Trophoblast cell (in vitro differentiated cells and primary cell): Measurements from ENCODE around the gene KRTAP1-5. TPM values are rescaled to one million over a fixed set of nuclear protein-coding genes. Genes with fewer than 3 reads are reported as not detected.

ENCODE experiments used
- DNase-seq, 2 donors: peaks; one replicate each; pipeline ENCODE4 v3.0.0-alpha.2; 2016
- H2AFZ ChIP-seq: 2 replicates; pipeline ENCODE4 v1.6.1; 2013; ENCODE audit warnings: low read length, moderate library complexity, mild to moderate bottlenecking; ENCODE audit not compliant: insufficient read depth, poor library complexity
- H2AK5ac ChIP-seq: 2 replicates; pipeline ENCODE4 v1.6.1; 2013; ENCODE audit warnings: mild to moderate bottlenecking, low read length
- H2BK120ac ChIP-seq: 2 replicates; pipeline ENCODE4 v1.6.1; 2013; ENCODE audit warnings: low read length, mild to moderate bottlenecking, moderate library complexity; ENCODE audit not compliant: insufficient read depth, poor library complexity
- H2BK12ac ChIP-seq: 2 replicates; pipeline ENCODE4 v1.6.1; 2013; ENCODE audit warnings: mild to moderate bottlenecking, low read length, moderate library complexity
- H2BK5ac ChIP-seq: 2 replicates; pipeline ENCODE4 v1.6.1; 2013; ENCODE audit warnings: low read length, low read depth, moderate library complexity, mild to moderate bottlenecking; ENCODE audit not compliant: poor library complexity
- H3K14ac ChIP-seq: 2 replicates; pipeline ENCODE4 v1.6.1; 2013; ENCODE audit warnings: mild to moderate bottlenecking, low read length
- H3K18ac ChIP-seq: 2 replicates; pipeline ENCODE4 v1.6.1; 2013; ENCODE audit warnings: mild to moderate bottlenecking, low read length
- H3K23ac ChIP-seq: 2 replicates; pipeline ENCODE4 v1.6.1; 2013; ENCODE audit warnings: low read length
- H3K27ac ChIP-seq: 2 replicates; pipeline ENCODE4 v1.5.1; 2013; ENCODE audit warnings: low read depth, mild to moderate bottlenecking, inconsistent platforms, low read length, moderate library complexity
- H3K27me3 ChIP-seq: 2 replicates; pipeline ENCODE4 v1.6.1; 2013; ENCODE audit warnings: inconsistent platforms, mild to moderate bottlenecking, low read length, moderate library complexity; ENCODE audit not compliant: insufficient read depth
- H3K36me3 ChIP-seq, 2 experiments: 1 replicate in 1 of 2; 2 replicates in 1 of 2; pipeline ENCODE4 v1.6.1; 2013; ENCODE audit warnings: low read length in 2 of 2, mild to moderate bottlenecking in 2 of 2, moderate library complexity in 1 of 2; ENCODE audit not compliant: insufficient read depth in 2 of 2, control insufficient read depth in 1 of 2
- H3K4ac ChIP-seq: 2 replicates; pipeline ENCODE4 v1.6.1; 2013; ENCODE audit warnings: low read depth, mild to moderate bottlenecking, low read length, moderate library complexity
- H3K4me1 ChIP-seq, 2 experiments: 1 replicate in 1 of 2; 2 replicates in 1 of 2; pipeline ENCODE4 v1.6.1; 2013; ENCODE audit warnings: low read length in 2 of 2, mild to moderate bottlenecking in 2 of 2, moderate library complexity in 1 of 2; ENCODE audit not compliant: insufficient read depth in 2 of 2, control insufficient read depth in 1 of 2
- H3K4me2 ChIP-seq: 2 replicates; pipeline ENCODE4 v1.6.1; 2013; ENCODE audit warnings: inconsistent platforms, mild to moderate bottlenecking, low read length, moderate library complexity
- H3K4me3 ChIP-seq: 2 replicates; pipeline ENCODE4 v1.5.1; 2013; ENCODE audit warnings: mild to moderate bottlenecking, low read depth, low read length, inconsistent platforms
- H3K79me1 ChIP-seq: one replicate; pipeline ENCODE4 v1.6.1; 2013; ENCODE audit warnings: low read length
- H3K79me2 ChIP-seq: 2 replicates; pipeline ENCODE4 v1.6.1; 2013; ENCODE audit warnings: low read length, mild to moderate bottlenecking; ENCODE audit not compliant: control insufficient read depth, insufficient read depth, poor library complexity
- H3K9ac ChIP-seq: 2 replicates; pipeline ENCODE4 v1.6.1; 2013; ENCODE audit warnings: mild to moderate bottlenecking, low read length
- H3K9me3 ChIP-seq: 2 replicates; pipeline ENCODE4 v1.6.1; 2013; ENCODE audit warnings: low read depth, mild to moderate bottlenecking, control low read depth, inconsistent platforms, low read length; ENCODE audit not compliant: insufficient read depth
- H4K12ac ChIP-seq: 2 replicates; pipeline ENCODE4 v1.6.1; 2013; ENCODE audit warnings: low read depth, mild to moderate bottlenecking, low read length, moderate library complexity
- H4K8ac ChIP-seq: 2 replicates; pipeline ENCODE4 v1.6.1; 2013; ENCODE audit warnings: low read depth, mild to moderate bottlenecking, low read length, moderate library complexity
- H4K91ac ChIP-seq: one replicate; pipeline ENCODE4 v1.6.1; 2013; ENCODE audit warnings: low read depth, mild to moderate bottlenecking, low read length, moderate library complexity
- WGBS: extraction: QIAGEN DNeasy Blood & Tissue Kit; methylation state at CpG from one replicate; pipeline ENCODE4 v1.1.7; 2013; ENCODE audit warnings: missing lambda C conversion rate; ENCODE audit not compliant: insufficient read length, insufficient coverage; ENCODE audit errors: extremely low coverage; 5-methylcytosine and 5-hydroxymethylcytosine counted together
- polyA plus RNA-seq: library from polyadenylated mRNA; stranded (reverse); fragments of 200-250 nt; gene quantifications from 2 replicates; pipeline ENCODE4 v1.2.3, GENCODE V29; 2013

KRTAP1-5 gene, protein sequence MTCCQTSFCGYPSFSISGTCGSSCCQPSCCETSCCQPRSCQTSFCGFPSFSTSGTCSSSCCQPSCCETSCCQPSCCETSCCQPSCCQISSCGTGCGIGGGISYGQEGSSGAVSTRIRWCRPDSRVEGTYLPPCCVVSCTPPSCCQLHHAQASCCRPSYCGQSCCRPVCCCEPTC
- polyA plus RNA-seq: 0.33 and 0.44 TPM in 2 replicates

DNA sequence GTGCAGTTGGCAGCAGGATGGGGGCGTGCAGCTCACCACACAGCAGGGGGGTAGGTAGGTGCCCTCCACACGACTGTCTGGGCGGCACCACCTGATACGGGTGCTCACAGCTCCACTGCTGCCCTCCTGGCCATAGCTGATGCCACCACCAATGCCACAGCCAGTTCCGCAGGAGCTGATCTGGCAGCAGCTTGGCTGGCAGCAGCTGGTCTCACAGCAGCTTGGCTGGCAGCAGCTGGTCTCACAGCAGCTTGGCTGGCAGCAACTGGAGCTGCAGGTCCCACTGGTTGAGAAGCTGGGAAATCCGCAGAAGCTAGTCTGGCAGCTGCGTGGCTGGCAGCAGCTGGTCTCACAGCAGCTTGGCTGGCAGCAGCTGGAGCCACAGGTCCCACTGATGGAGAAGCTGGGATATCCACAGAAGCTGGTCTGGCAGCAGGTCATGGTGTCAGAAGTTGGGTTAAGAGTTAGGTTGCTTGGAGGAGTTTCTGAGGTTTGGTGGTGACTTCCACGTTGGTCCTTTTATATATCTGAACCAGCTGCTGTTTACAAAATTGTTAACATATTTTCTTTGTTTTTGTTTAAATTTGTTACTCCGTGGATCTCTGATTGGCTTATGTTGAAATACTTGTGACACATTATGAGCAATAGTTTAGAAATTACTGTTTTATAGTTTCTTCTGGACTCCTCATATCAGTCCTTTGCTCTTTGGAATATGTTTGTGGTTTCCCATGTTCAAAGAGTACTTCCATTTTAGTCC, at the start of gene KRTAP1-5:
Gene KRTAP1-5, minus strand, starts transcription at position 494 of the 757 bp plus-strand sequence. Its CDS starts 53 bp downstream, at position 441.
- Histone ChIP-seq H3K14ac (no peak within 1 kb of the TSS), H3K36me3 (no peaks in the 10 kb centered on the region), H3K79me2 (no peaks in the 10 kb centered on the region), H4K8ac (no peak within 1 kb of the TSS), H3K27ac (no peak within 1 kb of the TSS), H2BK120ac (no peak within 1 kb of the TSS), H3K4me2 (no peak within 1 kb of the TSS), H3K79me1 (no peaks in the 10 kb centered on the region), H2BK12ac (no peak within 1 kb of the TSS), H3K4me1 (no peaks in the 10 kb centered on the region), H4K91ac (no peak within 1 kb of the TSS), H2AFZ (no peak within 1 kb of the TSS), H3K9ac (no peak within 1 kb of the TSS), H4K12ac (no peak within 1 kb of the TSS), H2BK5ac (no peak within 1 kb of the TSS), H2AK5ac (no peak within 1 kb of the TSS), H3K4me3 (no peak within 1 kb of the TSS), H3K9me3 (no peaks in the 10 kb centered on the region), H3K4ac (no peak within 1 kb of the TSS), H3K23ac (no peak within 1 kb of the TSS), H3K18ac (no peak within 1 kb of the TSS), H3K27me3 (no peaks in the 10 kb centered on the region)
- no CpG with 5 or more reads among the region's 9 CpGs for WGBS
- DNase-seq: peak in 1 of 2 donors; percentile 31

- DNase-seq: no peak
- Histone ChIP-seq H3K4me2 (no peak overlapping the region), H2AK5ac (no peak overlapping the region), H3K27ac (no peak overlapping the region), H3K14ac (no peak overlapping the region), H3K27me3 (no peaks in the 10 kb centered on the region), H3K4ac (no peak overlapping the region), H3K9me3 (no peaks in the 10 kb centered on the region), H3K4me1 (no peaks in the 10 kb centered on the region), H2BK5ac (no peak overlapping the region), H3K36me3 (no peaks in the 10 kb centered on the region), H2BK12ac (no peak overlapping the region), H2BK120ac (no peak overlapping the region), H4K8ac (no peak overlapping the region), H4K91ac (no peak overlapping the region), H4K12ac (no peak overlapping the region), H3K18ac (no peak overlapping the region), H3K23ac (no peak overlapping the region), H3K4me3 (no peak overlapping the region), H2AFZ (no peak overlapping the region), H3K79me1 (no peaks in the 10 kb centered on the region), H3K9ac (no peak overlapping the region), H3K79me2 (no peaks in the 10 kb centered on the region)
These were observed 49.8 kb upstream of the KRTAP1-5 start for GRCh38 chr17:41076788-41077187.

DNA sequence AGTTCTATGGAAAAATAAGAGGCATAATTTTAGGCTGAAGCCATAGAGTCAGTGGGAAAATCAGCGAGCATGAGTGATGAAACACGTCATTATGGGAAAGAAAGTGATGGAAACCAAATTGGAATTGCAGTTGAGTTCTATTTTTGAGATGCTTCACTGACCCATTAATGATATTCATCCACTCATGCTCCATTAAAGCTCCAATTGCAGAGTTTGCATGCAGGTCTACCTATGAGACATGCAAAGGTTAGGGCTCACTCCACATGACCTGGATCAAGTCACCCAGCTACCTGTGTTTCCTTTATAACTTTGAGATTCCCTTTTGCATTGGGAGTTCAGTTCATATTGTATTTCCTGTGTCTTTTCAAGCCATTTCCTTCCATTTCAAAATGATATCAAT, 46.7 kb upstream of the KRTAP1-5 start:
- Histone ChIP-seq H4K12ac (no peak overlapping the region), H2BK120ac (no peak overlapping the region), H3K9me3 (no peaks in the 10 kb centered on the region), H4K8ac (no peak overlapping the region), H3K4ac (no peak overlapping the region), H4K91ac (no peak overlapping the region), H3K36me3 (no peaks in the 10 kb centered on the region), H2BK12ac (no peak overlapping the region), H3K4me2 (no peak overlapping the region), H3K79me2 (no peaks in the 10 kb centered on the region), H3K4me3 (no peak overlapping the region), H3K27ac (no peak overlapping the region), H3K23ac (no peak overlapping the region), H3K4me1 (no peaks in the 10 kb centered on the region), H3K14ac (no peak overlapping the region), H3K9ac (no peak overlapping the region), H3K79me1 (no peaks in the 10 kb centered on the region), H3K27me3 (no peaks in the 10 kb centered on the region), H2AFZ (no peak overlapping the region), H3K18ac (no peak overlapping the region), H2AK5ac (no peak overlapping the region), H2BK5ac (no peak overlapping the region)
- no CpG with 5 or more reads among the region's 2 CpGs for WGBS
- no peak for DNase-seq

DNA sequence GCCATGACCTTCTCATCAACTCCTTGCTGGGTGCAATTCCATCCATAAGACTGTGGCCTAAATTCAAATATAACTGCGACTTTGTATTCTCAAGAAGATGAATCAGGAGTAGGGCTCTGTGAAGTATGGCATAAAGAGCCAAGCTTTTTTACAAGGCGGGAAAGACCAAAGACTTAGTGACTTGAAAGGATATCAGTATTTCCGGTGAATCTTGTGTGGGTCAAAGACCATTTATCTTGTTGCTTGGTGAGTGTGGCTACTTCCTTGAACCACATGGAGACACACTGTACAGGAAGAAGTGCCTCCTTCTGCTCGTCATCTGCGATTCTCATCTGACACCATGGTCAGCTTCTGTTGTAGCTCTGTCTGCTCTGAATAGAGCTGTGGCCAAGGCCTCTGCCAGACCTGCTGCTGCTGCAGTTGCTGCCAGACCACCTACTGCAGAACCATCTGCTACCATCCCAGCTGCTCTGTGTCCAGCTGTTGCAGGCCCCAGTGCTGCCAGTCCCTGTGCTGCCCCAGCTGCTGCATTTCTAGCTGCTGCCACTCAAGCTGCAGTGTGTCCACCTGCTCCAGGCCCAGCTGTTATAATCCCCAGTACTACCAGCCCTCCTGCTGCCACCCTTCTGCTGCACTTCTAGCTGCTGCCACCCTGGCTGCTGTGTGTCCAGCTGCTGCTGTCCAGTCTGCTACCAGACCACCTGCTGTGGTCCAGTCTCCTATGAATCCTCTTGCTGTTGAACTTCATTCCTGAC, 44.8 kb upstream of the KRTAP1-5 start:
- no peaks in the 10 kb centered on the region for H3K79me2 ChIP-seq
- no peak overlapping the region for H3K18ac ChIP-seq
- H3K27ac ChIP-seq: no peak overlapping the region
- no peak overlapping the region for H3K9ac ChIP-seq
- no peak overlapping the region for H2BK5ac ChIP-seq
- no peaks in the 10 kb centered on the region for H3K36me3 ChIP-seq
- no peak overlapping the region for H3K14ac ChIP-seq
- H3K4ac ChIP-seq: no peak overlapping the region
- no peak overlapping the region for H4K91ac ChIP-seq
- no peaks in the 10 kb centered on the region for H3K79me1 ChIP-seq
- no peak overlapping the region for H3K23ac ChIP-seq
- H2AK5ac ChIP-seq: no peak overlapping the region
- DNase-seq: no peak
- H3K4me3 ChIP-seq: no peak overlapping the region
- no peak overlapping the region for H2BK12ac ChIP-seq
- no CpG with 5 or more reads among the region's 5 CpGs for WGBS
- no peak overlapping the region for H4K8ac ChIP-seq
- no peaks in the 10 kb centered on the region for H3K4me1 ChIP-seq
- H3K4me2 ChIP-seq: no peak overlapping the region
- no peak overlapping the region for H2AFZ ChIP-seq
- H3K9me3 ChIP-seq: no peaks in the 10 kb centered on the region
- H3K27me3 ChIP-seq: no peaks in the 10 kb centered on the region
- no peak overlapping the region for H4K12ac ChIP-seq
- no peak overlapping the region for H2BK120ac ChIP-seq
